Psoas muscle (tissue), 8 donors: ENCODE measurements around the gene CSTPP1. TPM values are rescaled to one million over a fixed set of nuclear protein-coding genes. Genes with fewer than 3 reads are reported as not detected.

Experiments
- ATAC-seq, 4 donors: fragments of 200-7000 bp; cut with Tn5 transposase; one replicate each; pipeline ENCODE4 v1.9.1; 2020; ENCODE audit warnings: moderate library complexity in 3 of 4, mild to moderate bottlenecking in 2 of 4
- DNase-seq, 2 donors: peaks; one replicate each; pipeline ENCODE4 v3.0.0-alpha.2; 2020
- H3K27ac ChIP-seq: fragments of 200-600 bp; one replicate; pipeline ENCODE4 v1.8.0; 2022
- H3K27me3 ChIP-seq, 3 donors: fragments of 200-600 bp in 1 of 3; one replicate each; pipeline versions ENCODE4 v1.6.1 to v1.8.0; 2013 to 2022; ENCODE audit warnings: low read length in 2 of 3, mild to moderate bottlenecking in 2 of 3, moderate library complexity in 1 of 3; ENCODE audit not compliant: insufficient read depth in 3 of 3
- H3K36me3 ChIP-seq, 2 donors: fragments of 200-600 bp in 1 of 2; one replicate each; pipeline versions ENCODE4 v1.6.1 to v1.8.0; 2013 to 2022; ENCODE audit warnings: low read depth in 1 of 2, mild to moderate bottlenecking in 1 of 2, moderate library complexity in 1 of 2; ENCODE audit not compliant: insufficient read depth in 1 of 2
- H3K4me1 ChIP-seq: fragments of 200-600 bp; one replicate; pipeline ENCODE4 v1.8.0; 2022
- H3K4me3 ChIP-seq: fragments of 200-600 bp; one replicate; pipeline ENCODE4 v1.8.0; 2022; ENCODE audit warnings: mild to moderate bottlenecking
- H3K9me3 ChIP-seq: fragments of 200-600 bp; one replicate; pipeline ENCODE4 v1.8.0; 2022
- CTCF ChIP-seq: fragments of 200-600 bp; IDR thresholded peaks from one replicate; pipeline ENCODE4 v1.8.0; 2022; ENCODE audit warnings: antibody characterized with exemption
- WGBS, 3 donors: extraction: QIAGEN DNeasy Blood & Tissue Kit; methylation state at CpG; one replicate each; pipeline versions ENCODE4 v1.1.6 to v1.1.7; 2013; 5-methylcytosine and 5-hydroxymethylcytosine counted together
- intact Hi-C, 2 donors: fragments of 100-400 bp; cut with DNase I; formaldehyde crosslinking; loops; one replicate each; pipeline versions ENCODE4 v1.11.0 to v1.14.2; 2022
- polyA plus RNA-seq, 3 donors: library from polyadenylated mRNA; stranded (reverse); fragments of 200-250 nt; gene quantifications; one replicate each; pipeline ENCODE4 v1.2.3, GENCODE V29; 2013
- total RNA-seq, 4 donors: library from RNA; stranded (reverse); fragmentation: NEBNext Ultra II Directional in 2 of 4; extraction: Animal tissue kit (Norgen Biotek cat#: 25700) in 2 of 4; gene quantifications; one replicate each; pipeline versions ENCODE4 v1.2.1 to v1.2.4, GENCODE V29; 2021 to 2023
- donor health status: healthy with polysubstance abuse.
- donor health status: DM: no; HTN: no; CAD: no; lungs with moderate emphysema.
- donor health status: Bipolar disorder and iron deficiency.
- donor health status: healthy.
- donor health status: DM: yes; HTN: yes; CAD: no.
- donor health status: DM: no; HTN: no; CAD: no.
- donor health status: DM: no; HTN: no; CAD: no.
- donor health status: DM: yes; HTN: yes; CAD: no.

The CSTPP1 gene
- total and polyA plus RNA-seq, 7 donors: 5.1 to 10.0 (median 6.9) TPM

- Histone ChIP-seq H3K9me3 (no peaks in the 10 kb centered on the region), H3K27ac (no peak overlapping the region), H3K27me3 (no peaks in the 10 kb centered on the region), H3K4me3 (no peak overlapping the region), H3K4me1 (no peaks in the 10 kb centered on the region), H3K36me3 (no peaks in the 10 kb centered on the region)
- no peak for TF ChIP-seq CTCF
- WGBS, 3 donors: 81 to 87% (median 82%) methylated on average over 3 of the region's 3 CpGs
- DNase-seq (no peak), ATAC-seq (no peak)
- intact Hi-C loops: no loop called here
These were observed 125.0 kb downstream of the CSTPP1 start for GRCh38 chr11:47061429-47062178.

- Histone ChIP-seq H3K36me3 (no peaks in the 10 kb centered on the region), H3K27ac (no peak overlapping the region), H3K4me1 (no peaks in the 10 kb centered on the region), H3K27me3 (no peaks in the 10 kb centered on the region), H3K9me3 (no peaks in the 10 kb centered on the region), H3K4me3 (no peak overlapping the region)
- no peak for TF ChIP-seq CTCF
- intact Hi-C loops: no loop called here
- WGBS, 3 donors: 41 to 66% (median 64%) methylated on average over 2 of the region's 2 CpGs
- no peak for ATAC-seq
- no peak for DNase-seq
These were observed 126.2 kb downstream of the CSTPP1 start for GRCh38 chr11:47062736-47063135.

GRCh38 chr11:47067401-47067800, 130.8 kb downstream of the CSTPP1 start:
- Histone ChIP-seq H3K36me3 (no peaks in the 10 kb centered on the region), H3K4me3 (no peak overlapping the region), H3K9me3 (no peaks in the 10 kb centered on the region), H3K4me1 (no peaks in the 10 kb centered on the region), H3K27me3 (no peaks in the 10 kb centered on the region), H3K27ac (no peak overlapping the region)
- DNase-seq (no peak), ATAC-seq (no peak)
- 45 to 62% (median 48%) methylated on average over 4 of the region's 4 CpGs for WGBS, 3 donors
- TF ChIP-seq CTCF: no peak
- intact Hi-C loops: no loop called here

GRCh38 chr11:47070769-47071168, 134.2 kb downstream of the CSTPP1 start:
- no peaks in the 10 kb centered on the region for H3K9me3 ChIP-seq
- intact Hi-C loops: no loop called here
- DNase-seq: no peak
- H3K27ac ChIP-seq: no peak overlapping the region
- H3K36me3 ChIP-seq: no peaks in the 10 kb centered on the region
- ATAC-seq: no peak
- no peaks in the 10 kb centered on the region for H3K27me3 ChIP-seq
- H3K4me1 ChIP-seq: no peaks in the 10 kb centered on the region
- H3K4me3 ChIP-seq: no peak overlapping the region
- TF ChIP-seq CTCF: no peak
- 78 to 85% (median 84%) methylated on average over 1 of the region's 1 CpG for WGBS, 3 donors

- intact Hi-C loops: no loop called here
- no peaks in the 10 kb centered on the region for H3K36me3 ChIP-seq
- DNase-seq (no peak), ATAC-seq (no peak)
- no peak for TF ChIP-seq CTCF
- WGBS, 3 donors: 32 to 36% (median 35%) methylated on average over 3 of the region's 3 CpGs
- no peaks in the 10 kb centered on the region for H3K27me3 ChIP-seq
- H3K27ac ChIP-seq: no peak overlapping the region
- H3K4me3 ChIP-seq: no peak overlapping the region
- H3K9me3 ChIP-seq: no peaks in the 10 kb centered on the region
- no peaks in the 10 kb centered on the region for H3K4me1 ChIP-seq
These were observed 134.8 kb downstream of the CSTPP1 start for GRCh38 chr11:47071341-47071740.
